Coronary artery (tissue), 2 donors: ENCODE measurements around the gene SOX10.

Source experiments
- DNase-seq: peaks from one replicate; pipeline ENCODE4 v3.0.0-alpha.2; 2017; ENCODE audit warnings: low spot score
- H3K27ac ChIP-seq, 2 donors: fragments of 200-600 bp; sonication (generic); one replicate each; pipeline ENCODE4 v1.5.1; 2016 to 2019
- H3K4me3 ChIP-seq: fragments of 200-600 bp; sonication (generic); 2 replicates; pipeline ENCODE4 v1.5.1; 2016; ENCODE audit warnings: mild to moderate bottlenecking, moderate library complexity
- TF ChIP-seq, protein P1 (sequence below): fragments of 200-600 bp; sonication (generic); IDR thresholded peaks from one replicate; pipeline ENCODE4 v1.5.1; 2019; ENCODE audit warnings: antibody characterized with exemption

Gene SOX10

DNA sequence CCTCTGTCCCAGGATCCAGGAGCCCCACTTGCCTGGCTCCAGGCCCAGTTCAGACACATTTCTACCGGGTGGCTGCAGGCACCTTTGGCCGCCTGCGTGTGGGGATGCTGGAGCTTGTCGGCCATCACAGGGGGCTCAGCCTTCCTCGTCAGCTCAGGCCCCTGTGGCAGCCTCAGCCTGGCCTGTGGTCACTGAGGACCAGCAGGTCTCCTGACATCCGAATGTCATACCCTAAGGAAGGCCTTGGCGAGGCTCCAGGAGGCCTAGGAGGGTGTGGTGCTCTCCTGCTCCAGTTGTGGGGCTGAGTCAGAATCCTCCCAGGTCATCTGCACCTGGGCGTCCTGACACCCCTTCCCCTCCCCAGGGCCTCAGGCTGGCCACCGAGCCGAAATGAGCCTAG is 14.9 kb upstream of the SOX10 start:
- Histone ChIP-seq H3K27ac (peak overlapping the region in 1 of 2 donors; percentile 58), H3K4me3 (no peak overlapping the region)
- TF ChIP-seq, protein P1, sequence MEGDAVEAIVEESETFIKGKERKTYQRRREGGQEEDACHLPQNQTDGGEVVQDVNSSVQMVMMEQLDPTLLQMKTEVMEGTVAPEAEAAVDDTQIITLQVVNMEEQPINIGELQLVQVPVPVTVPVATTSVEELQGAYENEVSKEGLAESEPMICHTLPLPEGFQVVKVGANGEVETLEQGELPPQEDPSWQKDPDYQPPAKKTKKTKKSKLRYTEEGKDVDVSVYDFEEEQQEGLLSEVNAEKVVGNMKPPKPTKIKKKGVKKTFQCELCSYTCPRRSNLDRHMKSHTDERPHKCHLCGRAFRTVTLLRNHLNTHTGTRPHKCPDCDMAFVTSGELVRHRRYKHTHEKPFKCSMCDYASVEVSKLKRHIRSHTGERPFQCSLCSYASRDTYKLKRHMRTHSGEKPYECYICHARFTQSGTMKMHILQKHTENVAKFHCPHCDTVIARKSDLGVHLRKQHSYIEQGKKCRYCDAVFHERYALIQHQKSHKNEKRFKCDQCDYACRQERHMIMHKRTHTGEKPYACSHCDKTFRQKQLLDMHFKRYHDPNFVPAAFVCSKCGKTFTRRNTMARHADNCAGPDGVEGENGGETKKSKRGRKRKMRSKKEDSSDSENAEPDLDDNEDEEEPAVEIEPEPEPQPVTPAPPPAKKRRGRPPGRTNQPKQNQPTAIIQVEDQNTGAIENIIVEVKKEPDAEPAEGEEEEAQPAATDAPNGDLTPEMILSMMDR, result no peak
- DNase-seq, result no peak

DNA sequence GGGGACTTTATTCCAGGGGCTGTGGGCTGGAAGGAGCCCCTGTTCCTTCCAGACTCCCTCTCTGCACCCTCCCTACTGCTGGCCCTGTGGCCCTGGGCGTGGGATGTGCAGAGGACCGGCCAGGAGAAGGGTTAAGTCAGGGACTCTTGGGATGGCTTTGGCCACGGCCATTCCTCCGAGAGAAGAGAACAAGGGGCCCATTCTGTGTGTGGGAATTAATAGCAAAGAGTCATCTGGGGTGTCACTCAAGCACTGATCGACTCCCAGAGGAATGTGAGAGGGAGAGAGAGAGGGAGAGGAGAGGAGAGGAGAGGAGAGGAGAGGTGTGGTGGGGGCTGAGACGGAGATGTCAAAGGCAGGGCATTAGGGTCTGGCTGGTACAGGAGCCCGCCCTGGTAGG is 14.2 kb upstream of the SOX10 start:
- H3K4me3 ChIP-seq, result no peak overlapping the region
- H3K27ac ChIP-seq, result peak overlapping the region in 1 of 2 donors; percentile 58
- TF ChIP-seq, protein P1, result no peak
- DNase-seq, result no peak

DNA sequence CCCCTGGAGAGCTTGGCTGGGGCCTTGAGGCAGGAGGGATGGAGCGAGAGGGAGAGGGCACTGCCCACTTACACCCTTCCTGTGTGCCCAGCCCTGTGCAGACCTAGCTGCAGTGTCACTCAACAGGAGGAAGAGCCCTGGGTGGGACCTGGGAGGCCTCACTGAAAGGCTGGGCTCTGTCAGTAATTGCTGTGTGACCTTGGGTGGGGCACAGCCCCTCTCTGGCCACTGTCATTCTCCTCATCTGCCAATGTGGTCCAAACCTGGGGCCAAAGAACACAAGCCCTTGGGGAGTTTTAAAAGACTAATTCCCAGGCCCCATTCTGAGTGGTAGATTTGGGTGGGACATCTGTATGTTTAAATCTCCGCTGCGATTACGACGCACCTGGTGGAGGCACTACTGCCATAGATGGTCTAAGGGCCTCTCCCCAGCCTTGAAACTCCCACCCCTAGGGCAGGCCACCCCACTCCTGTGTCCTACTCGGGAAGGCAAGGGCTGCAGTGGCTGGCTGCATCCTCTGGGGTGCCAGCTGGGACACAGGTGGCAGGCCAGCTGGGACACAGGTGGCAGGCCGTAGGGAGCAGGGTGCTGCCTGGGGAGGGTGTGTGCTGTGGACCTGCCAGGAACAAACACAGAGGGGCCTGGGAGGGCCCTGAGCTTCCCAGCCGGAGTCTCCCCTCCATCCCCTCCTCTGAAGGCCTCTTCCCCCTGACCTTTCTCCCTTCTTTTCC is 12.3 kb upstream of the SOX10 start:
- TF ChIP-seq, protein P1, result no peak
- H3K4me3 ChIP-seq, result no peak overlapping the region
- H3K27ac ChIP-seq, result peak overlapping the region in 1 of 2 donors; percentile 16
- DNase-seq, result no peak

DNA sequence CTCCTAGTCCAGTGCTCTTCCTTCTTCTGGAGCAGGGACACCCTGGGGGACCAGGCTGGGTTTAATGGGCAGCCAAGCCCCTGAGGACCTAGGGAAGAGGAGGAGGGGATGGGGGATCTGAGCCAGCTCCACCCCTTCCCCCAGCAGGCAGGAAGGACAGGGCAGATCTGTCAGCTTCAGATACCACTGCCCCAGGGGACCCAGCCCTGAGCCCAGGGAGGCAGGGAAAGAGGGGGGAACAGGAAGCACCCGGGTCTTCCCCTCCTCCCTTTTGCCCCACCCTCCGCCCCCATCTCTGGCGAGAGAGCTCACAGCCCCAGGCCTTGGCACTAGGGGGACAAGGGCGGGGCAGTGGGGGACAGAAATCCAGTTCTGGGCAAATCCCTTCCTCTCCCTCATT is 11.7 kb upstream of the SOX10 start:
- no peak overlapping the region for H3K27ac ChIP-seq

DNA sequence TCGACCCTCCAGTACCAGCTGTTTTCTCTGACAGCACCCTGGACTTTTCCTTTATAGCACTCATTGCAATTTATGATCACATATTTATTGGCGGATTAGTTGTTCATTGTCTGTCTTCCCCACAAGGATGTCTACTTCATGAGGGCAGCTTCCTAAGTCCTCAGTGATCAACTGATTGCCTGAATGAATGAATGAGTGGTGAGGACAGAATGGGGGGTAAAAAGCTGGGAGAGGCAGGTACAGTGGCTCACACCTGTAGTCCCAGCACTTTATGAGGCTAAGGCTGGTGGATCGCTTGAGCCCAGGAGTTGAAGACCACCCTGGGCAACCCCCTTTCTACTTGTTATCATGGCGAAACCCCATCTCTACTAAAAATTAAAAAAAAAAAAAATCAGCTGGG is 11.1 kb upstream of the SOX10 start:
- TF ChIP-seq, protein P1, result no peak
- DNase-seq, result no peak
- H3K27ac ChIP-seq, result no peak overlapping the region
- no peak overlapping the region for H3K4me3 ChIP-seq

More for the DNA sequence above, 11.7 kb upstream of the SOX10 start:
- TF ChIP-seq, protein P1, result no peak
- no peak overlapping the region for H3K4me3 ChIP-seq
- DNase-seq, result no peak

DNA sequence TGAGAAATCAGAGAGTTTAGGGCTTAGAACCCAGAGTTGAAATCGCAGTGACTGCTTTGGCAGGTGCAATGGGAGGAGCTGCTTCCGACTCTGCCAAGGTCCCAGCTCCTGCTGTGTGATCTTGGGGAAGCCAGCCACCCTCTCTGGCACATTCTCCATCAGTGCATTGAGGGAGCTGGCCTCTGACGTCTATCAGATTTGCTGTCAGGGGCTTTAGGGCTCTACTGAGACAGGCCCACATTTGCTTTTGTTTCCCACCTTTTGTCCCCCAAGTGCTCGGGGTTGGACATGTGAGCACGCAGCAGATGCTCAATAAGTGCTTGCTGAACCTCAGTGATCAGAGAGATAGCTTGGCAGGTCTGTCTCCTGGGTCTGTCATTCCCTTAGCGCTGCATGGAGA is 10.6 kb upstream of the SOX10 start:
- H3K27ac ChIP-seq, result no peak overlapping the region
- TF ChIP-seq, protein P1, result no peak
- H3K4me3 ChIP-seq, result no peak overlapping the region
- DNase-seq, result no peak

DNA sequence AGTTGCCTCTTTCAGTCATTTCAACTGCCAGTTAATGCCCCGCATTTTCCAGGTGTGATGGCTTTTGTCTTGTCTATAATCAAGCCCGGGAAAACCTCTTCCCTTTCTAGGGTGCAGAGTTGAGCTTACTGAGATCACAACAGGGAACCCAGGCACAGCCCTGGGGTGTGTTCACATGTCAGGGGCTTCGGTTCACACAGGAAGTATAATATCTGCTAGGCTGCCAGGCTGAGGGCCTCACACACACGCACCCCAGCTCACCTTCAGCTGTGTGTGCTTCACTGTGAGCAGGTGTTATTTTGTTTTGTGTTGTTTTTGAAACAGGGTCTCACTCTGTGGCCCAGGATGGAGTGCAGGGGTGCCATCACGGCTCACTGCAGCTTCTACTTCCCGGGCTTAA is 9.7 kb upstream of the SOX10 start:
- Histone ChIP-seq H3K4me3 (no peak overlapping the region), H3K27ac (no peak overlapping the region)
- TF ChIP-seq, protein P1, result no peak
- no peak for DNase-seq
